BE2C (cell line): ENCODE measurements around the gene PRRG1.
"Not testable (repeated sequence)": the region's sequence is repeated elsewhere in the genome, so short reads cannot be mapped to it uniquely, and the experiment has no call there.

Experiments
- DNase-seq: peaks from one replicate; pipeline ENCODE4 v3.0.0-alpha.2; 2020
- H3K27me3 ChIP-seq: fragments of 250-450 bp; sonication (Bioruptor Pico); 2 replicates; pipeline ENCODE4 v1.5.1; 2020; ENCODE audit warnings: mild to moderate bottlenecking
- H3K36me3 ChIP-seq: fragments of 250-450 bp; sonication (Bioruptor Pico); 2 replicates; pipeline ENCODE4 v1.5.1; 2020; ENCODE audit warnings: mild to moderate bottlenecking
- H3K4me1 ChIP-seq: fragments of 250-450 bp; sonication (Bioruptor Pico); 2 replicates; pipeline ENCODE4 v1.5.1; 2020
- H3K4me3 ChIP-seq: 2 replicates; pipeline ENCODE4 v1.5.1; 2011; ENCODE audit warnings: low read depth, low read length
- H3K9me3 ChIP-seq: fragments of 250-450 bp; sonication (Bioruptor Pico); 2 replicates; pipeline ENCODE4 v1.5.1; 2020
- CTCF ChIP-seq: IDR thresholded peaks from 2 replicates; pipeline ENCODE4 v1.5.1; 2012; ENCODE audit warnings: mild to moderate bottlenecking, low read depth, low read length

The PRRG1 gene

GRCh38 chrX:37441377-37441776, 92.2 kb downstream of the PRRG1 start:
- Histone ChIP-seq H3K36me3 (no peaks in the 10 kb centered on the region), H3K27me3 (no peaks in the 10 kb centered on the region), H3K9me3 (no peaks in the 10 kb centered on the region), H3K4me3 (no peak overlapping the region), H3K4me1 (no peaks in the 10 kb centered on the region)
- no peak for TF ChIP-seq CTCF
- no peak for DNase-seq

- Histone ChIP-seq H3K4me1 (no peaks in the 10 kb centered on the region), H3K9me3 (no peaks in the 10 kb centered on the region), H3K27me3 (no peaks in the 10 kb centered on the region), H3K4me3 (no peak overlapping the region), H3K36me3 (no peaks in the 10 kb centered on the region)
- TF ChIP-seq CTCF: no peak
- no peak for DNase-seq
Observed at GRCh38 chrX:37445182-37445581, 96.0 kb downstream of the PRRG1 start.

GRCh38 chrX:37453821-37454220, 104.7 kb downstream of the PRRG1 start:
- TF ChIP-seq CTCF: no peak
- Histone ChIP-seq H3K4me1 (0 out of 2 replicates have a peak, but pooled peaks cover 4% of the 10 kb centered on the region), H3K36me3 (no peaks in the 10 kb centered on the region), H3K9me3 (no peaks in the 10 kb centered on the region), H3K4me3 (no peak overlapping the region), H3K27me3 (no peaks in the 10 kb centered on the region)
- DNase-seq: no peak

- DNase-seq: no peak
- no peak for TF ChIP-seq CTCF
- H3K9me3 ChIP-seq: no peaks in the 10 kb centered on the region
Observed at GRCh38 chrX:37454537-37455285, 105.5 kb downstream of the PRRG1 start.

GRCh38 chrX:37455381-37455780, 106.2 kb downstream of the PRRG1 start:
- Histone ChIP-seq H3K27me3 (no peaks in the 10 kb centered on the region), H3K4me1 (0 out of 2 replicates have a peak, but pooled peaks cover 4% of the 10 kb centered on the region), H3K9me3 (no peaks in the 10 kb centered on the region), H3K4me3 (no peak overlapping the region), H3K36me3 (no peaks in the 10 kb centered on the region)
- DNase-seq: no peak
- TF ChIP-seq CTCF: no peak

More at GRCh38 chrX:37454537-37455285, 105.5 kb downstream of the PRRG1 start:
- Histone ChIP-seq H3K36me3 (no peaks in the 10 kb centered on the region), H3K4me1 (0 out of 2 replicates have a peak, but pooled peaks cover 4% of the 10 kb centered on the region), H3K4me3 (no peak overlapping the region), H3K27me3 (no peaks in the 10 kb centered on the region)

- not testable (repeated sequence) for H3K9me3 ChIP-seq, DNase-seq, H3K4me1 ChIP-seq, H3K27me3 ChIP-seq, H3K4me3 ChIP-seq, H3K36me3 ChIP-seq
Observed at GRCh38 chrX:37460285-37460684, 111.1 kb downstream of the PRRG1 start.
